Common myeloid progenitor, CD34-positive (primary cell): ENCODE measurements around the gene THUMPD1. TPM values are rescaled to one million over a fixed set of nuclear protein-coding genes. Genes with fewer than 3 reads are reported as not detected.

Experiments
- CTCF ChIA-PET: fragments of 350-600 bp; sonication (Branson Sonifier 250); formaldehyde crosslinking; loops from one replicate; lab custom pipeline; 2021; ENCODE audit warnings: antibody characterized with exemption; lab: Charles Lee
- POLR2A ChIA-PET: fragments of 350-600 bp; sonication (Branson Sonifier 250); formaldehyde crosslinking; loops from one replicate; lab custom pipeline; 2021; ENCODE audit warnings: antibody characterized with exemption; lab: Charles Lee
- DNase-seq, 3 donors: peaks; one replicate each; pipeline versions ENCODE4 v3.0.0 to v3.0.0-alpha.2; 2013
- H3K27ac ChIP-seq, 2 experiments: 1 replicate in 1 of 2; 2 replicates in 1 of 2; pipeline ENCODE4 v1.7.0; 2013; ENCODE audit warnings: inconsistent platforms in 2 of 2, low read length in 2 of 2, mild to moderate bottlenecking in 2 of 2, low read depth in 1 of 2, moderate library complexity in 1 of 2; ENCODE audit not compliant: severe bottlenecking in 2 of 2, insufficient read depth in 1 of 2, poor library complexity in 1 of 2
- H3K27me3 ChIP-seq, 5 experiments: replicated peaks in 2 of 5; 1 replicate in 3 of 5; 2 replicates in 2 of 5; pipeline versions ENCODE4 v1.6.1 to v1.7.0; 2013; ENCODE audit warnings: low read length in 4 of 5, mild to moderate bottlenecking in 2 of 5, moderate library complexity in 2 of 5, inconsistent platforms in 1 of 5; ENCODE audit not compliant: insufficient read depth in 5 of 5, control insufficient read depth in 4 of 5
- H3K36me3 ChIP-seq, 4 experiments: 1 replicate in 2 of 4; 2 replicates in 2 of 4; pipeline versions ENCODE4 v1.6.1 to v1.7.0; 2013; ENCODE audit warnings: low read length in 3 of 4, control low read depth in 1 of 4, mild to moderate bottlenecking in 1 of 4; ENCODE audit not compliant: control insufficient read depth in 4 of 4, insufficient read depth in 4 of 4
- H3K4me1 ChIP-seq, 4 experiments: 1 replicate in 3 of 4; 2 replicates in 1 of 4; pipeline versions ENCODE4 v1.6.1 to v1.7.1; 2013; ENCODE audit warnings: low read length in 3 of 4, mild to moderate bottlenecking in 3 of 4, control low read depth in 1 of 4, inconsistent platforms in 1 of 4, moderate library complexity in 1 of 4; ENCODE audit not compliant: control insufficient read depth in 4 of 4, insufficient read depth in 4 of 4; ENCODE audit errors: control extremely low read depth in 1 of 4
- H3K4me3 ChIP-seq, 7 experiments: 1 replicate in 4 of 7; 2 replicates in 3 of 7; pipeline versions ENCODE4 v1.5.1 to v1.7.0; 2013; ENCODE audit warnings: mild to moderate bottlenecking in 7 of 7, low read length in 6 of 7, moderate library complexity in 6 of 7, inconsistent platforms in 2 of 7, low read depth in 2 of 7, control low read depth in 1 of 7; ENCODE audit not compliant: insufficient read depth in 4 of 7, control insufficient read depth in 1 of 7; ENCODE audit errors: extremely low read depth in 1 of 7
- H3K9me3 ChIP-seq, 5 experiments: 1 replicate in 4 of 5; 2 replicates in 1 of 5; pipeline versions ENCODE4 v1.6.1 to v1.7.1; 2013; ENCODE audit warnings: low read length in 4 of 5, mild to moderate bottlenecking in 2 of 5, inconsistent platforms in 1 of 5, low read depth in 1 of 5, moderate library complexity in 1 of 5; ENCODE audit not compliant: control insufficient read depth in 4 of 5, insufficient read depth in 2 of 5; ENCODE audit errors: control extremely low read depth in 1 of 5
- WGBS: methylation state at CpG from one replicate; pipeline ENCODE4 v1.1.5; 2013; ENCODE audit not compliant: insufficient coverage; 5-methylcytosine and 5-hydroxymethylcytosine counted together
- polyA plus RNA-seq: library from polyadenylated mRNA; unstranded; fragments of 120-200 nt; gene quantifications from one replicate; pipeline ENCODE4 v1.2.1, GENCODE V29; 2013

THUMPD1 gene, protein sequence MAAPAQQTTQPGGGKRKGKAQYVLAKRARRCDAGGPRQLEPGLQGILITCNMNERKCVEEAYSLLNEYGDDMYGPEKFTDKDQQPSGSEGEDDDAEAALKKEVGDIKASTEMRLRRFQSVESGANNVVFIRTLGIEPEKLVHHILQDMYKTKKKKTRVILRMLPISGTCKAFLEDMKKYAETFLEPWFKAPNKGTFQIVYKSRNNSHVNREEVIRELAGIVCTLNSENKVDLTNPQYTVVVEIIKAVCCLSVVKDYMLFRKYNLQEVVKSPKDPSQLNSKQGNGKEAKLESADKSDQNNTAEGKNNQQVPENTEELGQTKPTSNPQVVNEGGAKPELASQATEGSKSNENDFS
- 73.1 TPM for polyA plus RNA-seq

DNA sequence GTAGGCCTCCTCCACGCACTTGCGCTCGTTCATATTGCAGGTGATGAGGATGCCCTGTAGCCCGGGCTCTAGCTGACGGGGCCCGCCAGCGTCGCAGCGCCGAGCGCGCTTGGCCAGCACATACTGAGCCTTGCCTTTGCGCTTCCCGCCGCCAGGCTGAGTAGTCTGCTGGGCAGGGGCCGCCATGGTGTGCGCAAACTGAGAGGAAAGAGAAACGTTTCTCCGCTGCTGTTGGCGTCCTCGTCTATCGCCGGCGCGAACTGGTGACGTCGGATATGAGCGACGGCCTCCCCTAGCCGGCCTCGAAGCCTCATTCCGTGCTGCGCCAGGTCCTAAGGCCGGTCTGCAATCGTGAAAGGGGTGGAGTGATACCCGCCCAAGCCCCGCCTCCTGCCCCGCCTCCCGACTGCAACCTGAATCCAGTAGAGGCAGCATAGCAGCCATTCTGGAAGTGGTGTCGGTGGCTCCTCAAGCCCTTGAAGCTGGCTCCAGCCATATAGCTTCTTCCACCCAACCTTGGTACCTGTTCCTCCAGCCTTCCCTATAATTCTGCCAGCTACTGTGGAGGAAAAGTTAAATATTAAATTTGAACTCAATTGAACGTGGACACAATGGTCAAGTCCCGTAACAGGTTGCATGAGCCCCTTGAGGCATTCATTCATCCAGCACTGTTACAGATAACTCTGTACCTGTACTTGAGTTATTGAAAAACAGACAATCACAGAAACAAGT is at the start of gene THUMPD1:
TSS of gene THUMPD1 (minus strand) at position 265 of the 732 bp plus-strand sequence. CDS start at position 186, 79 bp downstream.
- Histone ChIP-seq H3K36me3 (peaks cover 9 to 25% (median 18%) of the 10 kb centered on the region in 4 experiments), H3K4me3 (peak within 1 kb of the TSS; percentile 81 to 100 (median 98)), H3K27me3 (no peaks in the 10 kb centered on the region), H3K27ac (peak within 1 kb of the TSS; percentile 83 to 93), H3K9me3 (peaks cover 0 to 4% (median 0%) of the 10 kb centered on the region in 5 experiments), H3K4me1 (peaks cover 14 to 51% (median 48%) of the 10 kb centered on the region in 4 experiments)
- WGBS = 3% methylated on average over 38 of the region's 42 CpGs
- peak; percentile 96 to 98 (median 98) for DNase-seq
- CTCF ChIA-PET = interaction anchor here (1.3 to 1.9 kb wide), 4 partner anchors 10 to 40 kb away, joined by 3 to 7 read pairs (median 4); no protein-coding TSS in a partner anchor
- POLR2A ChIA-PET = interaction anchor here (0.6 to 0.9 kb wide), 3 partner anchors 22 to 559 kb away, joined by 3 to 4 read pairs (median 3); partner anchors contain the start of genes ACSM3 and DCUN1D3

DNA sequence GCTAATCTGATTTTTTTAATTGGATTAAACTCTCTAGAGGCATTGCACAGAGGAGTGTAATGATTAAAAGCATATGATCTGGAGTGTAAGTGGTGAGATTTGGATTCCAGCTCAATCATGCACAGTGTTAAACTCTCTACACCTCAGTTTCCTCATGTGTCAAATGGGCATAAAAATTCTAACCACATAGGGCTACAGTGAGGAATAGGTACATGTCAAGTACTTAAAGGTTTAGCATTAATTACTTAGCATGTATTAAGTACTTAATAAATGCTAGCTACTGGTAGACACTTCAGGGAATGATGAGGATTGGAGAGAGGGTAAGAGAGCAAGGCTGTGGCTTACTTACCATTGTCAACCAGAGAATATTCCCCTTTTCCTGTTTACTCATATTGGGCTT is 47.5 kb upstream of the THUMPD1 start:
- Histone ChIP-seq H3K9me3 (no peaks in the 10 kb centered on the region), H3K4me1 (no peaks in the 10 kb centered on the region), H3K4me3 (no peak overlapping the region), H3K36me3 (peaks cover 0 to 33% (median 7%) of the 10 kb centered on the region in 4 experiments), H3K27me3 (no peaks in the 10 kb centered on the region), H3K27ac (no peak overlapping the region)
- DNase-seq = no peak
- CTCF ChIA-PET = interaction anchor here (8.4 kb wide), 1 partner anchor 12 kb away, joined by 67 read pairs; no protein-coding TSS in a partner anchor
- POLR2A ChIA-PET = no interaction called here

DNA sequence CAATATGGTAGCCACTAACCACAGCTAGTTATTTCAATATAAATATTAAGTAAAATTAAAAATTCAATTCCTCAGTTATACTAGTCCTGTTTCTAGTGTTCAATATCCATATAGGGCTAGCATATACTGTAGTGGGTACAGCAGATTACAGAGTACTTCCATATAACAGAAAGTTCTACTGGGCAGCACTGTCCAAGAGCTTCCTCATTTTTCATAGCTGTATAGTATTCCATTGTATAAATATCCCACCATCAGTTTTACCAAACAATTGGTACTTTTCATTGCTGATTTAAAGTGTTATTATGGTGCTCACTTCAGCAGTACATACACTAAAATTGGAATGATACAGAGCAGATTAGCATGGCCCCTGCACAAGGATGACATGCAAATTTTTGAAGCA is 42.6 kb upstream of the THUMPD1 start:
- Histone ChIP-seq H3K4me3 (no peak overlapping the region), H3K27me3 (no peaks in the 10 kb centered on the region), H3K27ac (no peak overlapping the region), H3K36me3 (peaks cover 0 to 46% (median 8%) of the 10 kb centered on the region in 4 experiments), H3K4me1 (peaks cover 0 to 5% (median 0%) of the 10 kb centered on the region in 4 experiments), H3K9me3 (no peaks in the 10 kb centered on the region)
- ChIA-PET CTCF (interaction anchor here (2.0 kb wide), 1 partner anchor 10 kb away, joined by 6 read pairs; no protein-coding TSS in a partner anchor), POLR2A (no interaction called here)
- DNase-seq = no peak

DNA sequence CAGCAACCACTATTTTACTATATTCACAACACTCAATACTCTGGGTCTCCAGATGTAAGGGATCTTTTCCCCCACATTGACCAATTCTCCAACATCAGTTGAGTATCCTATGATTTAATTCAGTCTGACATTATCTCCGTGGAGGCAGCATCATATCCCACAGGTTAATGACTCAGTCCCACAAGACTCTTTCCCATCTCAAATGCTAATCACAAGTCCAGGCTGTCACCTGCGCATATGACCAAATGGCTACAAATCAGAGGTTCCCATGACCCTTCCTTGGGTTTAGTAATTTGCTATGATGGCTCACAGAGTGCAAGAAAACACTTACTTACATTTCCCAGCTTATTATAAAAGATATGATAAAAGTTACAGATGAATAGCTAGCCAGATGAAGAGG is 40.9 kb upstream of the THUMPD1 start:
- Histone ChIP-seq H3K4me3 (no peak overlapping the region), H3K27me3 (no peaks in the 10 kb centered on the region), H3K27ac (no peak overlapping the region), H3K9me3 (no peaks in the 10 kb centered on the region), H3K4me1 (peaks cover 0 to 5% (median 0%) of the 10 kb centered on the region in 4 experiments), H3K36me3 (peaks cover 6 to 61% (median 13%) of the 10 kb centered on the region in 4 experiments)
- no peak for DNase-seq
- CTCF ChIA-PET = interaction anchor here (1.2 to 2.3 kb wide), 4 partner anchors 10 to 41 kb away, joined by 5 to 7 read pairs (median 6); partner anchors contain the start of gene THUMPD1
- 100% methylated on average over 1 of the region's 2 CpGs for WGBS
- POLR2A ChIA-PET = no interaction called here

DNA sequence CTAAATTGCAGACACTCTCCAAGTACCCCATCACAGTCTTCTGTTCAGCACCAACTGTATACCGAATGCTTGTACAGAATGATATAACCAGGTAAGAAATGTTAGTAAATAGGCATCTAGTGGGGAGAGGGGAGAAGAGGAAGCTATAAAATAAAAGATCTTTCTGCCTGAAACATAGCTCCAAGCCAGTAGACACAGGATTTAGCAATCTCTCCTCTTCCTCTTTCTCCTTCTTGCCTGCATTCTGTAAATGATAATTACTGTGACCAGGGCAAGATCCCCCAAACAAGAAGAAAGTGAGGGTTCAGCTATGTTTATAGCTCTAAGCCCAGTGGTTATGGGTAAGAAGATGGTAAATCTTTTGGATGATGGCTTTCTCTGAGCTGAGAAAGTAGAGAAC is 40.1 kb upstream of the THUMPD1 start:
- H3K4me1 ChIP-seq = peaks cover 0 to 5% (median 0%) of the 10 kb centered on the region in 4 experiments
- no peaks in the 10 kb centered on the region for H3K27me3 ChIP-seq
- ChIA-PET POLR2A (no interaction called here), CTCF (interaction anchor here (1.7 to 2.3 kb wide), 3 partner anchors 10 to 41 kb away, joined by 5 to 7 read pairs (median 5); partner anchors contain the start of gene THUMPD1)
- no peak overlapping the region for H3K27ac ChIP-seq
- no peak overlapping the region for H3K4me3 ChIP-seq
- H3K9me3 ChIP-seq = no peaks in the 10 kb centered on the region
- DNase-seq = no peak
- peaks cover 6 to 63% (median 16%) of the 10 kb centered on the region in 4 experiments for H3K36me3 ChIP-seq
- no CpG with 5 or more reads among the region's 1 CpG for WGBS

DNA sequence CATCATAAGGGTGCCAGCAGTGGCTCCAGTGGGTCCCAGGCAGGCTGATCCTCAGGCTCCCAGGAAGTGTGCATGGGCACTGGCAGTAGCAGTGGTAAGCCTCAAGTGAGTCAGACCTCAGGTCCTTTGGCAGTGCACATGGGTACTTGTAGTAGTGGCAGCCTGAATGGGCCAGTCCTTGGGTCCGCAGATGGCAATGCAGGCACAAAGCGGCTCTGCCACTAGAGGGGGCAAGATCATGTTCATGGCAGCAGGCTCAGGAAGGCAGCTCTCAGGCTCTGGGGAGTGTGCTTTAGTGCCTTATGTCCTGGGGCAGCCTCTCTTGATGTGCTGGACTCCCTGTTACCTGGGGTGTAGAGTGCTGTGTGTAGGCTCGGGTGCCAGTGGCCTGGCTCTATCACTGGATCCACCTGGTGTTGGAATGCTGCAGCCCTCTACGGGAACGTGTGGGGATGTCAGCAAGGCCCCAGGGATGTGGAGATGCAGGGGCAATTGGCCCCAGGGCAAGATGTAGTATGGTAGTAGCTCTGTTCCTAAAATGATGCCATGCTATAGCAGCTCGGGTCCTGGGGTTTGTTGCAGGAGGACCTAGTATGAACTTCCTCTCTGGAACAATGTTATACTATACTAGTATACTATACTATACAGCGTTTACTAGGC is 33.2 kb upstream of the THUMPD1 start:
- Histone ChIP-seq H3K27ac (no peak overlapping the region), H3K27me3 (no peaks in the 10 kb centered on the region), H3K4me3 (no peak overlapping the region), H3K9me3 (no peaks in the 10 kb centered on the region), H3K4me1 (peaks cover 0 to 5% (median 0%) of the 10 kb centered on the region in 4 experiments), H3K36me3 (peaks cover 6 to 38% (median 9%) of the 10 kb centered on the region in 4 experiments)
- ChIA-PET POLR2A (no interaction called here), CTCF (interaction anchor here (0.7 to 8.8 kb wide), 12 partner anchors 10 to 503 kb away, joined by 3 to 67 read pairs (median 4); partner anchors contain the start of genes ACSM3, ERI2 and REXO5)
- DNase-seq = peak; percentile 72 to 86 (median 80)
- 86% methylated on average over 5 of the region's 7 CpGs for WGBS
